NCI-H146 (cell line): ENCODE results near the gene IPO9.

Experiments
- DNase-seq: peaks from one replicate; lab custom pipeline; 2025; lab: John Stamatoyannopoulos, UW

The IPO9 gene

DNA sequence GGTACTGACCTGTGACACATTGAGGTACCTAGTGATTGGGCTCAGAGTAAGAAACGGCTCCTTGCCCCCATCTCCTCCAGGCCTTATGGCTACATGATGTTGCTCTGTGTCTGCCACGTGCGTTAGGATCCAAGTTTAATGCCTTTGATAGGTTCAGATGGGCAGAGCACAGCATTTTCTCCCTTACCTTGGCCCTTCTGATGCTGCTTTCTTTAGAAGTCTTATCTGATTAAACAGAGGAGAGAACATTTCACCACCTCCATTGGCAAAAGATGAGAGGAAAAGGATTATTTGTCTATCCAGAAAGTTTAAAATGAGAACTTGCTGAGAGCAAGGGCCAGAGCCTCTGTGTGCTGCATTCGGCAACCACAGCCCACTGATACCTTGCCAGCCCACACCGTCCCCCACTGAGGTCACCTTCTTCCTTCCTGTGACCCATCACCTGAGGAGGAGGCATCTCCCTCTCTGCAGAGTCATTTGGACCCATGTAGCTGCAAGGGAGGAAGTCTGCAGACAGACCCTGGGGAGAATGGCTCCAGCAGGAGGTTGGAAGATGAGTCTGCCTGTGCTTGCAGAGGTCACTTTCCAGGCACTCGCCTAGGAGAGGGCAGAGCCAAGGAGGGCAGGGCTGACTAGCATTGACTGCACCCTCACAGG, 76.4 kb downstream of the IPO9 start:
- no peak for DNase-seq

DNA sequence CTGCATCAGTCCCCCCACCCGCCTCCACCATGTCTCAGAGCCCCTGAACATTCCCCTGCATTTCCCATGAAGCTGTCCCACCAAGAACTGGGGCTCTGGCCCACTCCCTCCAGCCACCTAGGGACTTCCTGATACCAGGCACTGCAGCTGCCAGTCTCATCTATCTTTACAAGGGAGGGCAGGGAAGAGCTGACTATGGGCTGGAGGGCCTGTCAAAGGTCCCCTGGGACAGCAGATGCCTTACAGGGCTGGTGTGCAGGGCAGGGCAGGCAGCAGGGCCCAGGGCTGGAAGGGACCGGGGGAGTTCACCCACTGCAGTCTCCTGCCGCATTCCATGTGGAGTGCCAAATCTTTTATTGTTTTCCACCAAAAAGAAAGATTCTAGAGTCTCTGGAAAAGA, 77.4 kb downstream of the IPO9 start:
- no peak for DNase-seq

DNA sequence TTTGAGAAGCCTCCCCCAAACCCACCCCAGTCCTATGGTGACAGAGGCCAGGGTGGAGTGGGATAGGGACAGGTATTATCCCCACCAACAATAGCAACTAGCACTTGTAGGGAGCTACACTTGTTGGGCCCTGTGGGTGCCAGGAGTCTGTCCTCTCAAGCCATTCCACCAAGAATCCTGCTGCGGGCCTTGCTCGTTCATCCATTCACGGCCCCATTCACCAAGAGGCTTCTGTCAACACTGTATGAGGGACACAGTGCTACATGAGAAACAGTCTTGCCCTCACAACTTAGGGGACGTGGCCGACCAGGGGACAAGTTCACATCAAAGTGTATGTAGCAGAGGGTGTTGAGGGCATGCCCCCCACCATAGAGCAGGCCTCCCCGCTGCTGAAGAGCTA, 78.7 kb downstream of the IPO9 start:
- no peak for DNase-seq

DNA sequence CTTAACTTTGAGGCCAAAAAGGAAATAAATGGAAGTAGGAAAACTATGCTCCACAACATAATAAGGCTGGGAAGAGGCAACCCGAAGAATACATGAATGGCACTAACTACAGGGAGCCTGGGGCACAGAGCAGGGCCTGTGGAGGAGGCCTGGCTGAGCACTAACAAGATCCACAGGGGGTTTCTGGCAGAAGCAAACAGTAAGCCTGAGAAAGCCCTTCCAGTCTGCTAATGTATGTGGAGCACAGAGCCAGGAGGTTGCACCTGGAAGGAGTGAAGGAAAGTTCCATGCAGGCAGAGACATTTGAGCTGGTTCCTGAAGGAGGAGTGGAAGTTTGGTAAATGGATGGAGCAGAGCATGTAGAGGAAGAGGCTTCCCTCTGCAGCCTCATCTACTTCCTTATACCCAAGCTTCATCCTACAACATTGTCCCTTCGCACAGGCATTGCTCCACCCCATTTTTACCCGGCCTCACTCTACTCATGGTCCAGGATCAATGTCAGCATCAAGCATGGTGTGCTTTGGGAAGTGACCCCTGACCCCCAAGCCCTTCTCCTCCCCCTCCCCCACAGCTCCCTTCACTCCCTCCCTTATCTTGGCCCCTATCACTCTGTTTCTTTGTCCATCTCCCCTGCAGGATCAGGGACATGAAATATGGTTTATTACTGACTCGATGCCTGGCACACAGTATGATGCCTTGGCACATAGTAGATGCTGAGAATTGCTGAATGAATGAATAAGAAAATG, 83.0 kb downstream of the IPO9 start:
- DNase-seq = peak; percentile 68

- DNase-seq = no peak
Measured at GRCh38 chr1:201912832-201913231, 83.9 kb downstream of the IPO9 start.

DNA sequence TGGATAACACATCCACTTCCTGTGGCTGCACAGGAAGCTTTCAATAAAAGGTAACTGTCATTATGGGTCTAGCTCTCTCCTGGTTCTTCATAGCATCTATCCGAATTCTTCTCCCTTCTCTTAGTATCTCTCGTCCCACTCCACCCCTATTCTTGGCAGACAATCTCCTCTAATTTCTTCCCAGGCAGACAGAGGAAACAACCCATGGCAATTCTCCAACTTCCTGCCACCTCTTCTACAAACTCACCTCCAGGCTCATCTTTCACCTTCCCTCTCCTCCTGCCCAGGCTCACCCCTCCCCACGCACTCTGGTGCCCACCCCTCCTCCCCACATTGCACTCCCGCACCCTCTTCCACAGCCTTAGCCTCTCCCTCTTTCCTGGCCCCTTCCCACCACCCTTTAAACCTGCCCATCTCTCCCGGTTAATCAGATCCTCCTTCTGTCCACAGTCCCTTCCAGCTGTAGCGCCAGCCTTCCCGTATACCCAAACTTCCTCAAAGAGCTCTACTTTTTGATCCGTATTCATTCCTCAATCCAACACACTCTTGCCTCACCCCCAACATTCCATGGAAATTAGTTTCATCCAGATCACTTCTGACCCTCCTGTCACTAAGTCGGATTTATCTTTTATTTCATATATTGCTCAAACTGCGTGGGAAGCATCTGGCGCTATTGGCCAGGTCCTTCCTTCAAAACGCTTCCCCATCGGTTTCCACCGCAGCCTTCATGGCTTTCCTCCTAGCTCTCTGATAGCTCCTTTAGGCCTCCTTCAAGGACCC, 85.7 kb downstream of the IPO9 start:
- DNase-seq = no peak

DNA sequence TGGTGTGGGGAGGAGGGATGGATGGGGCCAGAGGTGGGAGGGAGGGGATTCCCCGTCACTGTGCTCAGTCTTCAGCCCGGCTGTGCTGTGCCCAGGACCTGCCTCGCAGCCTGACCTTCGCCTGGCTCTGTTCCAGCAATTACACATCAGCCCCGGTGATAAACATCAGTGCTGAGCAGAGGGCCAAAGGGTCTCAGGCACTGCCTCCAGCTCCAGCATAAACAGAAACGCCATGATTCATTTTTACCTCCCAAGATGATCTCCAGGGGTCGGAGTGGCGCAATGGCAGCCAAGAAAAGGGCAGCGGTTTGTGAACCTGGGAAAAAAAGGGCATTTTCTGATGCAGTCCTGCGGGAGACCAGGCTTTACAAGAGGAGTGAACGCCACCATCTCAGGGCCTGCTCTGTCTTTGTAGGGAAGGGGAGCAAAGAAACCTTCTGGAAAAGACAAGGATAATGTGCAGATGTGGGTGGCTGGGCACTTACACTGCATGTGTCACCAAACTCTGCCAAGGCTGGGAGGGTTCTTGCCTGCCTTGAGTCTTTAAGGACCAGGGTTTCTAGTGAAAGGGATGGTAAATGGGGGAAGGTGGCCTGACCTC, 87.8 kb downstream of the IPO9 start:
- peak; percentile 48 for DNase-seq

DNA sequence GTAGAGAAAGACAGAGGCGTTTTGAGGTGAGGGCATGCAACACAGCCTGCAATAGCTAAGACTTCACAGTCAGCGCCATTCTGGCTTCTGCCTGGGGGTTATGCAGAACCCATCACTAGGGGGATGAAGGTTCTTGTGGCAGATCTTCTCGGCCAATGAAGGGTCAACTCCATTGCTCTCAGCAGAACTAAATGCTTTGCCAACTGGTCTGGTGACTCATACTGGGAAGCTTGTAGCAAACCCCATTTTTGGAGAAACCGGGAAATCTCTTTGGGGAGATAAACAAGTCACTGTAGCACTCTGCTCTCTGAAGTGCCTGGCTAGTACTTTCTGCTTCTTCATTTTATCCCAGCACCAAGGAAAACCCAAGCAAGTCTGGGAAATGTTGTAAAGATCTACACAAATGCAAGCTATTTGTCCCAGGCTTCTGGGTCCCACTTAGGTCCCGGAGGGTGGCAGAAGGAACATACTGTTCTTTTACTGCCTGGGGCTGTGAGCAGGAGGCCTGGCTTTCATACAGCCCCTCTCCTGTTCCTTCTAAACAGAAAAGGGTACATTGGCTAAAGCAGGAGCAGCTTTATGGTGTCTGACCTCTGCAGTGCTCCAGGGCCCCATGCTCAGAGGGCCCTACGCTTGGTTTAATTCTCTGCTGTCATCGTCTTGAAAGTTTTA, 88.5 kb downstream of the IPO9 start:
- DNase-seq = no peak

DNA sequence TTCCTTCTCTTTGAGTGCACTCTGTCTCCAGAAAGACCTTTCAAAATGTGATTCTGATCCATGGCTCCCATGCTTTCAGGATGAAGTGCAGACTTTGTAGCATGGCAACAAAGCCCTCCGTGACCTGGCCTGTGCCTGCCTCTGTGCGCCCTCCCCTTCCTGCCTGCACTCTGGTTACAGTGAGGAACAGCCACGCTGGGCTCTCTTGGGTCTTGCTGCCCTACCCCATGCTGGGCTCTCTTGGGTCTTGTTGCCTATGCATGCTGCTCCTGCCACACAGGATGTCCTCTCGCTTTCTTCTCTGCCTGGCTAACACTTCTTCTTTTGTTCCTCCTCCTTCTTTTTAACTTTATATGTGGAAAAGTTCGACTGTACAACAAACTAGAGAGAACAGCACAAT, 89.4 kb downstream of the IPO9 start:
- no peak for DNase-seq

- no peak for DNase-seq
Measured at GRCh38 chr1:201921952-201922558, 93.1 kb downstream of the IPO9 start.

DNA sequence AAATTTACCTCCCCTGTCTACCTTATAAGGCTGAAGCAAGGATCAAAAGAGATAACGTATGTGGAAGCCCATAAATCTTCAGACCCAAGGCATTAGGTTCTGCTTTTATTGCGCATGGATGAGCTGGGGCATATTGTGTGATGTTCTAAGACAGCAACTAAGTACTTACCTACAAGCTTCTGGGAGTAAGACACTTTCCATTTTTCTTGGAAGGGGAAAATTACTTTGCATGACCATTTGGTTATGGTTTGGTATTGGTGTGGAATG, 96.3 kb downstream of the IPO9 start:
- DNase-seq = no peak

GRCh38 chr1:201925981-201926645, 97.2 kb downstream of the IPO9 start:
- DNase-seq = no peak

DNA sequence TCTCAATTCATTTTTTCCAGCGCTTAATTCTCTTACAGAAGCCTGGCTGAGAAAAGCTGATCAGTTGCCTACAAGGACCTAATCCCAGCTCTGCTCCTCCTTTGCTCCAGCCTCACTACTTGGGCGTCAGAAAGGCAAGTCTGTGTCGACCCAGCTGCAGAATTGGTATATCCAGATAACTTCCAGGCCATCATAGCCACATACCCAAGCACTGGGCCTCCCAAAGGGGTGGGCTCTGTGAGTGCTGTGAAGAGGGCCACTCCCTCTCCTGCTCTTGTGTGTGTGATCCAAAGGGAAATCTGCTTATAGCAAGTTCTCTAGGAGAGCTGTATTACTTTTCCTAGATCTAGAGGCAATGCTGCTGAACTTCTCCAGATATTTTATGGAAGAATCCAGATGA, 99.3 kb downstream of the IPO9 start:
- DNase-seq = no peak

- DNase-seq = no peak
Measured at GRCh38 chr1:201930137-201930536, 101.2 kb downstream of the IPO9 start.

DNA sequence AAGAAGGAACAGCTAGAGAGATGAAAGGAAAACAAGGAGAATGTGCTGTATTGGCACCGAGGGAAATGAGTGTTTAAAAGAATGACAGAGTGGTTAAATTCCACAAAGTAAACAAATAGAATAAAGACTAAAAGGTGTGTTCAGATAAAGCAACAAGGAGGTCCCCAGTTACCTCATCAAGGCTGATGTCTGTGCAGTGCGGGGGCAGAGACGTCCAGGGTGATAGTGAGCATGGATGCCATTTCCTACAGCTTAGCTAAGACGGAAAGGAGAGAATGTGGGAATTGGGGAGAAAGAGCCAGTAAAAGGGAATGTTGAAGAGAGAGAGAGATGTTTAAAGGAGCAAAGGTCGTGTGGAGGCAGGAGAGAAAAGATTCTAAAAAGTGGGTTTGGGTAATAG, 101.8 kb downstream of the IPO9 start:
- DNase-seq = no peak
